ENCODE results near the gene OSBPL6.

- no peak for TF ChIP-seq FOXA1 (IDR thresholded peaks at IDR 0.05)
- TF ChIP-seq ELF4 (IDR thresholded peaks at IDR 0.05), result no peak
- TF ChIP-seq BHLHE40 (IDR thresholded peaks at IDR 0.05; ENCODE audit: borderline replicate concordance), result no peak
- TF ChIP-seq TARDBP (IDR thresholded peaks at IDR 0.05), result no peak
- TF ChIP-seq ARNT (IDR thresholded peaks at IDR 0.05), result no peak
- TF ChIP-seq ZNF384 (IDR thresholded peaks at IDR 0.05), result no peak
- no peak for TF ChIP-seq SP1 (IDR thresholded peaks at IDR 0.05)
- no peak for TF ChIP-seq SUZ12 (IDR thresholded peaks at IDR 0.05)
- TF ChIP-seq HDGF (IDR thresholded peaks at IDR 0.05; ENCODE audit: borderline replicate concordance), result no peak
- TF ChIP-seq L3MBTL2 (conservative IDR thresholded peaks at IDR 0.05), result no peak
- TF ChIP-seq FOXM1 (IDR thresholded peaks at IDR 0.05; ENCODE audit: borderline replicate concordance), result no peak
- no peak for TF ChIP-seq FOXK2 (IDR thresholded peaks at IDR 0.05)
- TF ChIP-seq LEF1 (IDR thresholded peaks at IDR 0.05; ENCODE audit: borderline replicate concordance), result no peak
- no peak for TF ChIP-seq NFRKB (IDR thresholded peaks at IDR 0.05)
These were observed 107.4 kb downstream of the OSBPL6 start for GRCh38 chr2:178301649-178302238.
